Upper lobe of left lung (tissue), 6 donors: ENCODE measurements around the gene EBLN2. TPM values are rescaled to one million over a fixed set of nuclear protein-coding genes. Genes with fewer than 3 reads are reported as not detected.
A peak's percentile ranks its signal among the peaks of the same experiment; 100 is the strongest.

Experiments
- ATAC-seq, 2 donors: fragments of 200-7000 bp; cut with Tn5 transposase; one replicate each; pipeline ENCODE4 v1.9.1; 2022; ENCODE audit warnings: mild to moderate bottlenecking in 2 of 2, moderate library complexity in 2 of 2; ENCODE audit not compliant: low FRiP score in 2 of 2
- DNase-seq, 2 donors: peaks; one replicate each; pipeline ENCODE4 v3.0.0-alpha.2; 2019 to 2020
- H3K27ac ChIP-seq, 4 donors: fragments of 200-600 bp; sonication (generic); one replicate each; pipeline ENCODE4 v1.5.1; 2016 to 2019
- H3K27me3 ChIP-seq, 4 donors: fragments of 200-600 bp; sonication (generic); one replicate each; pipeline ENCODE4 v1.5.1; 2017 to 2019
- H3K36me3 ChIP-seq, 4 donors: fragments of 200-600 bp; sonication (generic); one replicate each; pipeline ENCODE4 v1.5.1; 2016 to 2019
- H3K4me1 ChIP-seq, 4 donors: fragments of 200-600 bp; sonication (generic); one replicate each; pipeline ENCODE4 v1.5.1; 2018 to 2019
- H3K4me3 ChIP-seq, 4 donors: fragments of 200-600 bp; sonication (generic); one replicate each; pipeline ENCODE4 v1.5.1; 2017 to 2019; ENCODE audit warnings: mild to moderate bottlenecking in 2 of 4, moderate library complexity in 1 of 4
- H3K9me3 ChIP-seq, 4 donors: fragments of 200-600 bp; sonication (generic); one replicate each; pipeline ENCODE4 v1.5.1; 2018 to 2019
- CTCF ChIP-seq, 6 experiments: fragments of 450-650 bp in 4 of 6; fragments of 200-600 bp in 2 of 6; sonication (generic) in 2 of 6; IDR thresholded peaks; one replicate each; pipeline ENCODE4 v1.5.1; 2016 to 2019; ENCODE audit warnings: antibody characterized with exemption in 6 of 6
- EP300 ChIP-seq, 4 donors: sonication (generic); formaldehyde crosslinking; IDR thresholded peaks; one replicate each; pipeline ENCODE4 v1.5.1; 2017; ENCODE audit warnings: antibody characterized with exemption in 4 of 4, control low read depth in 2 of 4
- POLR2A ChIP-seq, 4 donors: fragments of 450-650 bp; IDR thresholded peaks; one replicate each; pipeline ENCODE4 v1.5.1; 2016 to 2017; ENCODE audit warnings: antibody characterized with exemption in 4 of 4, mild to moderate bottlenecking in 2 of 4
- POLR2AphosphoS5 ChIP-seq, 2 donors: sonication (generic); formaldehyde crosslinking; IDR thresholded peaks; one replicate each; pipeline ENCODE4 v1.5.1; 2017; ENCODE audit warnings: antibody characterized with exemption in 2 of 2
- WGBS, 2 donors: methylation state at CpG; one replicate each; pipeline ENCODE4 v1.1.5; 2017 to 2018; 5-methylcytosine and 5-hydroxymethylcytosine counted together
- total RNA-seq, 6 donors: library from RNA; depleted of rRNA in 4 of 6; stranded (reverse); fragments of >200 nt in 4 of 6; gene quantifications; one replicate each; pipeline versions ENCODE4 v1.1.0 to v1.2.1, GENCODE V29; 2016 to 2021
- donor health status: DM: no; HTN: no; CAD: no; lungs with moderate emphysema.
- donor health status: DM: no; HTN: yes; CAD: no; lungs with severe emphysema.

EBLN2 gene
- total RNA-seq, 6 donors from 2014 or later: 2.2 to 15.4 (median 4.8) TPM

- WGBS, 2 donors: 43 to 66% methylated on average over 2 of the region's 2 CpGs
- DNase-seq (no peak), ATAC-seq (no peak)
- Histone ChIP-seq H3K36me3 (peaks cover 0 to 13% (median 0%) of the 10 kb centered on the region in 4 donors), H3K4me1 (peaks cover 3 to 20% (median 11%) of the 10 kb centered on the region in 4 donors), H3K4me3 (no peak overlapping the region), H3K9me3 (no peaks in the 10 kb centered on the region), H3K27ac (no peak overlapping the region), H3K27me3 (no peaks in the 10 kb centered on the region)
- TF ChIP-seq POLR2A (IDR thresholded peaks at IDR 0.05) (no peak), EP300 (IDR thresholded peaks at IDR 0.05) (no peak), POLR2AphosphoS5 (IDR thresholded peaks at IDR 0.05) (no peak)
Observed at GRCh38 chr3:73046195-73046594, 15.3 kb upstream of the EBLN2 start.

GRCh38 chr3:73049319-73049718, 12.1 kb upstream of the EBLN2 start:
- Histone ChIP-seq H3K9me3 (no peaks in the 10 kb centered on the region), H3K4me3 (no peak overlapping the region), H3K36me3 (peaks cover 0 to 13% (median 0%) of the 10 kb centered on the region in 4 donors), H3K27me3 (no peaks in the 10 kb centered on the region), H3K4me1 (peaks cover 3 to 12% (median 7%) of the 10 kb centered on the region in 4 donors), H3K27ac (no peak overlapping the region)
- ATAC-seq (no peak), DNase-seq (no peak)
- WGBS, 2 donors: 89 to 93% methylated on average over 10 of the region's 10 CpGs
- TF ChIP-seq POLR2A (IDR thresholded peaks at IDR 0.05) (no peak), CTCF (IDR thresholded peaks at IDR 0.05) (no peak), EP300 (IDR thresholded peaks at IDR 0.05) (no peak), POLR2AphosphoS5 (IDR thresholded peaks at IDR 0.05) (no peak)

GRCh38 chr3:73052857-73053256, 8.6 kb upstream of the EBLN2 start:
- Histone ChIP-seq H3K36me3 (peaks cover 0 to 10% (median 0%) of the 10 kb centered on the region in 4 donors), H3K27ac (no peak overlapping the region), H3K9me3 (no peaks in the 10 kb centered on the region), H3K27me3 (no peaks in the 10 kb centered on the region), H3K4me3 (no peak overlapping the region), H3K4me1 (peaks cover 0 to 8% (median 6%) of the 10 kb centered on the region in 4 donors)
- DNase-seq (no peak), ATAC-seq (no peak)
- TF ChIP-seq CTCF (IDR thresholded peaks at IDR 0.05) (no peak), POLR2A (IDR thresholded peaks at IDR 0.05) (no peak), EP300 (IDR thresholded peaks at IDR 0.05) (no peak), POLR2AphosphoS5 (IDR thresholded peaks at IDR 0.05) (no peak)
- WGBS, 2 donors: 56 to 63% methylated on average over 2 of the region's 2 CpGs

- ATAC-seq (no peak), DNase-seq (no peak)
- Histone ChIP-seq H3K9me3 (no peaks in the 10 kb centered on the region), H3K4me1 (peaks cover 0 to 8% (median 6%) of the 10 kb centered on the region in 4 donors), H3K4me3 (no peak overlapping the region), H3K36me3 (peaks cover 0 to 4% (median 0%) of the 10 kb centered on the region in 4 donors), H3K27ac (peak overlapping the region in 2 of 4 donors; percentile 5 to 11), H3K27me3 (no peaks in the 10 kb centered on the region)
- TF ChIP-seq POLR2AphosphoS5 (IDR thresholded peaks at IDR 0.05) (no peak), POLR2A (IDR thresholded peaks at IDR 0.05) (no peak), CTCF (IDR thresholded peaks at IDR 0.05) (no peak), EP300 (IDR thresholded peaks at IDR 0.05) (no peak)
- 62 to 66% methylated on average over 8 of the region's 8 CpGs for WGBS, 2 donors
Observed at GRCh38 chr3:73055583-73055982, 5.9 kb upstream of the EBLN2 start.

GRCh38 chr3:73056014-73056844, 5.2 kb upstream of the EBLN2 start:
- ATAC-seq (peak in 1 of 2 donors; percentile 69), DNase-seq (no peak)
- Histone ChIP-seq H3K4me1 (peaks cover 0 to 8% (median 6%) of the 10 kb centered on the region in 4 donors), H3K36me3 (peaks cover 0 to 7% (median 0%) of the 10 kb centered on the region in 4 donors), H3K27me3 (no peaks in the 10 kb centered on the region), H3K4me3 (no peak overlapping the region), H3K9me3 (no peaks in the 10 kb centered on the region), H3K27ac (peak overlapping the region in 3 of 4 donors; percentile 5 to 40 (median 11))
- TF ChIP-seq CTCF (IDR thresholded peaks at IDR 0.05) (peak in 5 of 6 experiments; percentile 32 to 56 (median 36)), POLR2AphosphoS5 (IDR thresholded peaks at IDR 0.05) (no peak)
- 29 to 30% methylated on average over 5 of the region's 5 CpGs for WGBS, 2 donors
